Activated T-cell treated with anti-CD3 and anti-CD28 coated beads, Interleukin-2, amount 50 U/mL, for 48 hours (primary cell): Measurements from ENCODE around the gene ITGB4.

Source experiments
- DNase-seq, 2 experiments: peaks; one replicate each; pipeline ENCODE4 v3.0.0-alpha.2; 2020

The ITGB4 gene

DNA sequence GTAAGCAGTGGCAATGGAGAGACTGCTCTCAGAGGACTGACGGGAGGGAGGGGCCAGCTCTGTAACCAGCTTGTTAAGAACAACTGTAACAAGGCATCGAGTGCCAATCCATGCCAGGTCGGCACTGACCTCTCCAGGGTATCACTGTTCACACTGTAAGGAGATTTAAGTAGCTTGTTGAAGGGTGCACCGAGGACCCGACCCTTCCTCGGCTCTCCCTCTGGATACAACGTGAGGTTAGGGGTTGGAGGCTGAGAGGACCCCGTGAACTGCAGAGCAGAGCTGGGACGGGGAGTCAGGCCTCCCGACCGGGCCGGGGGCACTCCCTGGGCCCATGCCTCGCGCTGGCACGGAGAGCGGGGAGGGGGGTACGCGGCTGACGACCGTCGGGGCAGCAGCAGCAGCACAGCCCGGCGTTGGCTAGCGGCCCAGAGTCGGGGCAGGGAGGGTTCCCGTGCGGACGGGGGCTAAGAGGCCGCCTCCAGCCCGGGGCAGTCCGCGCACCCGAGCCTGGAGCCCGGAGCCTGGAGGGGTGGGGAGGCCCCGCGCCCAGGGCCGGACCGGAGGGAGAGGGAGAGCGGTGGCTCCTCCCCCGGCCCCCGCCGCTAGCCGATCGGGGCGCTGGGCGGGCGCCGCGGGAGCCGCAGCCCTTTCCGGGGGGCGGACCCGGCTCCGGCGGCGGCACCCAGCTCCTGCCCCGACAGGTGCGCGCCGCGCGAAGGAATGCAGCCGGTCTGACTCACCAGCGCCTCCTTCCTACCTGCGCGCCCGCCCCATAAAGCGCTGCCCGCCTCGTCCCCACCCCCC is at the start of gene ITGB4:
ITGB4 (plus strand) TSS at position 804 of the 807 bp plus-strand sequence. CDS start 3,245 bp downstream, outside the sequence.
- DNase-seq = peak; percentile 46 to 58

DNA sequence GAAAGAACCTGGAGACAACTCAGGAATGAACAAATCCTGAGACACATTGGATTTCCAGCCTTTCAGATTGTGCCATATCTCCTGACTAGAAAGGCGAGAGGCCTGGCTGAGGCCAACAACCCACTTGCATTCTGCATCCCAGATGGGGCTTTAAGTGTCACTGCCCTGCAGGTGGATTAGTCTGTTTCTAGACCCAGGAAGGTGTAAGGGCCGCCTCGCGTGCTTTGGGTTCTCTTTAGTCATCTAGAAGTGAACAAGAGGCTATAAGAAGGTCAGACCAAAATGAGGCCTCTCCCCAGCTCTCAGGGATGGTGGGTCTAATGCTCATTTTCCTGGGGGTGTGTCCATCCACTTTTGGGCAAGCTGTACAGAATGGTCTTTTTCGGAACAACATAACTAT is 49.2 kb upstream of the ITGB4 start:
- no peak for DNase-seq

DNA sequence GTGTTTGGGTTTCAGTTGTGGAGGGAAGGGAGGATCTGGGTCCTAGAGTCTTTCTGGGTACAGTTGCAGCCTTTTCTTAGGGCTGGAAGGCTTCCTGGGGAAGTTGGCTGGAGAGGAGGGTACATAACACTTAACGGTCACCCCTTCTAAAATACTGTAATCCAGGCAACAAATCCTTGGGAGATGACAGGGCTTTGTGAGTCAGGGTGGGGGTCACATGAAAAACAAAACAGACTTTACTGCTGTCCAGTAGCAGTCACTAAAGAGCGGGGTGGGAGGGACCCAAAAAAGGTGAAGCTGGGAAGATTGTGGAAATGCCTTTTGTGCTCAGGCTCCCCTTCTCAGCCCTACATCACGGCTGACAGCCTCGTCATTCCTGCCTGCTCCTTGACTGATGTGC is 47.8 kb upstream of the ITGB4 start:
- no peak for DNase-seq

DNA sequence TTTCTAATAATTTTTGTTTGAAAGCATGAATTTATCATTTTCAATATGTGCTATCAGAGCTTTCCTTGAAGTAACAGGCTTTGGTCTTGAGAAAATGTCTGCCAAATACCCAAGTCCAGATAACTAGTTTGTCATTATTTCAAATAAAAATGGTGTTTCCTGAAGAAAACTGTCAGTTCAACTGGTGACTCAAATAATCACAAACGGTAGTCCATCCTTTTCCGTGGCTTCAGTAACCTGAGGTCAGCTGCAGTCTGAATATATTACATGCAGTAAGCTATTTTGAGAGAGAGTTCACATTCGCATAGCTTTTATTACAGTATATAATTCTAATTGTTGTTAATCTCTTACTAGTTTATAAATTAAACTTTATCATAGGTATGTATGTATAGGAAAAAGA is 44.8 kb upstream of the ITGB4 start:
- DNase-seq = no peak

DNA sequence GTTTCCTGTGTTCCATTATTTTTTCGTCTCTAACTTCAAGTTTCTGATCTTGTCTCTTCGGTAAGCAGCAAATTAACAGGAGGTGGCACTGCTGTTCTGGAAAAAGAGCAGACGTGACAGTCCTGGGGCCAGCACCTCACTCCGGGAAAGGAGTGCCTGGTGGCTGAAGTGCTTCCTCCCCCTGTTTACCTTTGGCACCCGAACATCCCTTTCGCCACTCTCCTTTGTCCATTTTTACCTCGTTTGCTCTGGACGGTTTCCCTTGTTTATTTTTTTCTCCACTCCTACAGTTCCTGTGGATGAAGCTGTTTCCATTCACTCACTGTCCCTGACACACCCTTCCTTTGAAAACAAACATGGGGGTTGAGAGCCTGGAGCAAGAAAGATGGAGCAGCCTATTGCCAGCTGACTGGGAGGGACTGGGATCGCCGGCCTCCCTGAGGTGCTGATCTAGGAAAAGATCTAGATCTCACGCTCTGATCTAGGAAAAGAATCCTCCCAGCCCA is 41.5 kb upstream of the ITGB4 start:
- no peak for DNase-seq

DNA sequence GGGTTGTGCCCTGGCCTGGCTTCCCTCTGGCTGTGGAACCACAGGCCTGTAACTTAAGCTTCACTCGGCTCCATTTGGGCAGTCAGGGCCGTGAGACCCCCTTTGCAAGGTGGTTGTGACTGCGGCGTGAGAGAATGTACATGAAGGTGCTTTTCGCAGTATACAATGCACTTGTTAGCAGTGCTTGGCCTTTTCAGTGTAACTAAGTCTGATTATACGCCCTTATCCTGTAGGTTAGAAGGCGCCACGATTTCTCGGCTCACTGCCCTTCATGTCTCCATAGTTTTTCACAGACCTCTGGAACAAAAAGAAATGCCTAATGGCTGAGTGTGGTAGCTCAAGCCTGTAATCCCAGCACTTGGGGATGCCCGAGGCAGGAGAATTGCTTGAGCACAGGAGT is 40.8 kb upstream of the ITGB4 start:
- DNase-seq = no peak

DNA sequence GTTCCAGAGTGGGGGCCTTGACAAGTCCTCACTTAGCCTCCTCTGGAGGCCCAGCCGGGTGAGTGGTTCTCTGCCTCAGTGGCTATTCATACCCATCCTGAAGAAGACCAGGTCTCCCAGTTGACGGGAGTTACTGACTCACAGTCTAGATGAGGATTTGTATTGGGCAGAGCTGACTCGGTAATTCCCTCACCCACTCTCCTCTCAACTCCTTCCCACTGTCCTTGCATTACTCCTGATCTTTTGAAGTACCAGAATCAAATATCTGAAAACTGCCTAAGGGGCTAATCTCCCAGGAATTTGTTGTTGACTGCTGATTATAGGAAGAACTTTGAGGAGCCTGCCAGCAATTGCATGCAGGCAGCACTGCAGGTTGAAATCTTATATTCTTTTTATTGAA is 40.0 kb upstream of the ITGB4 start:
- DNase-seq = no peak

DNA sequence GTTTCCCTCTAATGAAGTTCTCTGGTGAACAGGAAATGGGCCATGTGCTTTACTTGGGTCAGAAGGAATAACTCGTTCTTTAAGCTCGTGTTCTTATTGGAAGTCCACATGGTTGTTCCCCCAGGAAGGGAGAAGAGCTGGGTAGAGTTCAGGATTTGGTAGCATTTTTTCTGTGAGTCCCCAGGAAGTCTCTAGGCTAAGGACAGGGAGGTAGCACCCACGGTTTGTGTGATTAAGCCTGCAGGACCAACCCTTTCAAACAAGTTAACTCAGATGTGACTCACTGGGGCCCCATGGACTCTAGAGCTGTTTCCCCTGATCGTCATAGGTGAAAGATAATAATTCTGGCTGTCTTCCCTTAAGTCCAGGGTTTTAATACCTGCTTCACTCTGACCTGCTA is 37.7 kb upstream of the ITGB4 start:
- no peak for DNase-seq

DNA sequence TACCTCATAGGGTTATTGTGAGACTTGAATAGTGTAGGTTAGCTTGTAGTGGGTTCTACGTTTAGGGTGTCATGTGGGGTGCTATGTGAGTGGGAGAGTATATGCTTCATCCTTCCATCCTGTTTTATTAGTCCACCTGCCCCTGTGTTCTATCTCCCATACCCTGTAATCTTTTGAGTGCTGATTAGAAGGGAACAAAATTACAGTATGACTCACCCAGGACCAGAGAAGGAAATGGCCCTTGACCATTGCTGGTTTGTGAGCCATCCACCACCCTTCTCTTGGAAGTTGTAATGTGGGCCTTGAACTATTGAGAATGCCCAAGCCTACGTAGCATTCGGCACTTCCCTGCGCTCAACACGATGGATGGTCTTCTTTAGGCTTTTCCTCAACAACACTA is 37.0 kb upstream of the ITGB4 start:
- DNase-seq = no peak

DNA sequence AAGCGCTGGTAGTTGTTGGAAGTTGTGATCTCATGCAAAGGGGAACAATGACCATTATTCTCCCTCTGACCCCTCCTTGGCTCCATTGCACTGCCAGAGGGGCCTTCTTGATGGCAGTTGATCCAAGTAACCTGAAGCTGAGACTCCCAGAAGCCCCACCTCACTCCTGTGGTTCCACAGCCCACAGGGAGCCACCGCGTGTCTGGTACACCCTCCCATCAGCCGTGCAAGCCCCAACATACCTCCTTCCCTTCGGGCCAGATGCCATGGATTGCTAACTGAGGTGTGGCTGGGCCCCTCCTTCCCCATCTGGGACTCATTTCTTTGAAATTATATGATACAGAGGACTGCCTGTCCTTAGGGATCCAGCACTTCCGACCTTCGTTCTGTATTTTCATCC is 36.3 kb upstream of the ITGB4 start:
- no peak for DNase-seq

DNA sequence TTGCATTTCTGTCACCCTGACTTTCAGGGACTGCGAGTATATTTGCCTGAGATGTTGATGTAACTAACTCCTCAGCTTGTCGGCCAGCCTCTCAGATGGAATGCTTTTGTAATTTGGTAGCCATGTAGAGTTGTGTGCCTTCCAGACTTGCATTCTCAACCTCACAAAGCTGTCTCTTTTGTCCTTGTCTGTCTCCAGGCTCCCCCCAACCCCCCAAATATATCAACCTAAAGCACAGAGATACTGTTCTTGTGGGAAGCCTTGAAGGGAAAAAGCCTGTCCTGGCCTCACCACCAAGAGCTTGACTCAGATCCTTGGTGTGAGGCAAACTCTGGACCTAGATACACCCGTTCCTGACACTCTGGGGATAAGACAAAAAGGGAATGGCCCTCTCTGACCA is 35.8 kb upstream of the ITGB4 start:
- DNase-seq = no peak

DNA sequence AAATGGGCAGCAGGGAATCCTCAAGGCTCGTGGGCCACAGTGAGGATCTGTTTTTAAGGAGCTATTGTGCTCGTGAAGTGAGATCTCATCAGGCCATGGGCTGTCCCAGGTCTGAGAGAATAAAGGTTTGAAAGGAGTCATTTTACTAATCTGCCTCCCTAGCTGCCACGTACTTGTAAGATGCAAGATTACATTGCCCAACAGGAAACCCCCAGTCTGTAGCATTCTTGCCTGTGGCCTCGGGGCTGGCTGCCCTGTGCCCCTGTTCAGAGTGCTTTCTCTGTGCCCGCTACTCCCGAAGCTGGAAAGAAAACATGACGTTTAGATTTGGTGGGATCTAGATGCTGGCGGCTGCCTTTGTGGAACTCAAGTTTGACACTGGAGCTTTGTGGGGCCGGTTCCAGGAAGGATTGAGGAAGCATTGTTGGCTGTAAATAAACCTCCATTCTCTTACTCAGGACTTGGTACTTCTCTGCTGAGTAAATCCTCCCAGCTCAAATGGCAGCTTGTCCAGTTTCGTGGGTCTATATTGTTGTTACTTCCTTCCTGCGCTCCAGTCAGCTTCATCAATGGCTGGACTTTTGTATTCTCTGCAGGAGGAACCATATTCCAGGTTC is 32.9 kb upstream of the ITGB4 start:
- DNase-seq = peak in 1 of 2 experiments; percentile 32

DNA sequence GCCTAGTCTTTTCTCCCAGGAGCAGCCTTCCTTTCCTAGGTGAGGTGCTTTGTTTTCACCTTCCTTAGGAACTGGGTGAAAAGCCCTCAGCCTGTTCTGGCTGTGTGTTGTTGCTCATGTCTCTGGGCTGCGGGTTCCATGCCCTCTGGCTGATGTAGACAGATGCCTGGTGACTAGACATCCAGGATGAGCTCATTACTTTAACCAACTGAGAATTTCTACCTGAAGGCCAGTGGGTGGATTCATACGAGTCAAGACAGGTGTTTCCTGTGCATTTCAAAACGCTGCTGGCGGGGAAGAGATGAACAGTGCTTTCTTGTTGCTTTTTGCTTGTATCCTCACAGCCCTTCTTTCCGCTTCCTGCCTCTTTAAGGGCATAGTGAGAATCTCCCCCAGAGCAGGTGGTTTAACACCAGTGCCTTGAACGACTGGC is 31.8 kb upstream of the ITGB4 start:
- DNase-seq = peak; percentile 35 to 48

DNA sequence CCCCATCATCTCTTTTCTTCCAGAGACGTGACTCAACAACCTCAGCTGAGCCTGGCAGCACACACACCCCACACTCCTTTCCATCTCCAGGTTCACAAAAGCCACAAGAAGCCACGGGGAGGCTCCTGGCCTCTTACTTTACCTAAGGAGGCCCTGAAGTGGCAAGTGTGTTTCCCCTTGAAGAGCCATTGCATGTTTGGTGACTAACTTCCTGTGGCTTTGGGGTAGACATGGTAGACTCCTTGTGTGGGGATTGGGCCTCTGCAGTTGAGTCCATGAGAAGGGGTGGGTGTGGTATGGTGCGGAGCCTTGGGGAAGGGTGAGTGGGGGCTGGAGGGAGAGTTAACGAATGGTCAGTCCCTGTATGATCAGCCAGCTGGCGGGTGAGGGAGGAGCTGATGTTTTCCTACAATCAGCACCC is 29.9 kb upstream of the ITGB4 start:
- peak; percentile 76 to 77 for DNase-seq

DNA sequence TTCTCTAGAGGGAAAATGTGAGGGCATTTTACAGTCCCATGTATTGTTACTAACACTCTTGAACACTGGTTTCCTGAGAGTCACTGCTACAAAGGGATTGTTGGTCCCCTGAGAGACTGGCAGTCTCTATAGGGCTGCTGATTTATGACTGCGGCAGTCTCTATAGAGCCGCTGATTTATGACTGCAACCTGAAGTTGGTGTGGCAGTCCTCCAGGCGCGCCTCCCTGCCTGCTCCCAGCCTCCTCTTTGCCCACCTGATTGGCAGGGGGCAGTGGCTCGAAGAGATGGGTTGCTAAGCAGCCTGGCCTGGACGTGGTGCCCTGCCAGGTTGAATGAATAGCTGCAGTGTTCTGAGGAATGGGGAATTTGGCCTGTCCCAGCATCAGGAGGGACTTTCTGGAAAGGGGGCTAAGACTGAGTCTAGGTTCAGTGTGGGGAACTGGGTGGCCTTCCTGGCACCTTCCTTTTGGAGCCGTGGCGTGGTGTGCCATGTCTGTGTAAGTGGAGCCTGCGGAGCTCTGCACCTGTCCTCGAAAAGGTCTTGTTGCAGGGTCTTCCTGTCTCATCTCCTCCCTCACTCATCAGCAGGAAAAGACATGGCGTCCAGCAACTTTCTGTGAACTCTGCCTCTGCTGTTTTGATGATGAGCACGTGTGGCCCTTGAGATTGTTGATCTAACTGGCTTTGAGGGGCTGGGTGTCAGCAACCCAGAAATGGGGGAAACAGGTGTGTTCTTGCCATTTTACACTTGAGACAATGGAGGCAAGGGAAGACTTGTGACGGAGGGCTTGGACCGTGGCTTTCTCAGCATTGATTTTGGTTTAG is 29.2 kb upstream of the ITGB4 start:
- DNase-seq = no peak

DNA sequence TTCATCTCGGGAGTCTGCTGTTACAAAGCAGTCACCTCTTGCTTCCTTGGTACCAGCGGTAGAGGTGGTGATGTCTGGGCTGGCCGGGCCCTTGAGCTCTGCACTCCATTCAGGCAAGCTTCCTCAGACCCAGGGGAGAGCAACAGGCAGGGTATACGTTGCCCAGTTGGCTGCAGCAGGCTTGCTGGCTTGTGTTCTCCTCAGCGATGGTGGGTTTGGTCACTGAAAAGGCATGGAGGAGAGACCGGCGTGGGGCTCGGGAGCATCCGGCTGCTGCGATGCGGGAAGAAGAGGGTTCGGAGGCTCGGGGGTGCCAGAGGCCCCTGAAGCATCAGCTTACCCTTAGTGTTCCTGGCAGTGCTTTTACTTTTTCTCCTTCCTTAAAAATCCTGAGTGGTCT is 28.3 kb upstream of the ITGB4 start:
- no peak for DNase-seq

DNA sequence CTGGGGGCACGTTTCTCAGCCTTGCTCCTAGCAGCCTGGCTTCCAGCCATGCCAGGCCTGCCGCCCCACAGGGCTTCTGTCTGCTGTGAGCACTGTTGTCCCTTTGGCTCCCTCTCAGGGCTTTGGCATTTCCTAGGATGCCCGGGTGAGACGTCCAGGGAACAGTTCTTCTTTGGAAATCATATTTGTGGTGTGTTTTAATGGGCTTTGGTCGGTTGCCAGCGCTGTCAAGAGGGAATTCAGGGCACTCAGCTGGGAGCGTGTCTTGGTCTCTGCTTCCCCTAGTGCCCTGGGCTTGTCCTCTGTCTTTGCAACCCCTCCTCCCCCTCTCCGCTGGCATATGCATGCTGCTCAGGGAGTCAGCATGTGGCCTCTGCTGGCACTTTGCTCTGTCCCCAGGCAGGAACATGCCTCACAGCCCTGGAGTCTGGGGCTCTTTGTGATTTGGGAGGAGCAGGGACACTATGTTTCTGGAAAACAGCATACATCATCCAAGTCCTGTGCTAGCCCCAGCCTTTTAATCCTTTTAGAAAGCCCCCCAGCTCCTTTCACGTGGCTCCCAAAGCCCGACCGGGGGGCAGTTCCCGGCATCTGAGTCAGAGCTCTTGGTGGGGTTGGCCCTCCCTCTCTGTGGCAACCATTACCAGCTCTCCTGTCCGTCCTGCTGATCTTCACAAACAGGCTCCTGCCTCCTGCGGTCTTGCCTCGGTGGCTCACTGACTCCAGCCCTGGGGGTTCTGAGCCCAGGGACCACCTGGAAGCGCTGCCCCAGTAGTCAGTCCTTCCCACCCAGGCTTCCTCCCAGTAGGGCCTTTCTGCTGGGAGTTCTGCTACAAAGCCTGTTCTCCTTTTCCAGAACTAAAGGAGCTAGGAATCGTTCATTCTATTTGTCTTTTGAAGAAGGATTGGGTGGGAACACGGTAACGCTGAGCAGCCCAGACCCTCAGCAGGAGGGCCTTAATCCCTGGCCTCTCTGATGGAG is 27.5 kb upstream of the ITGB4 start:
- no peak for DNase-seq

DNA sequence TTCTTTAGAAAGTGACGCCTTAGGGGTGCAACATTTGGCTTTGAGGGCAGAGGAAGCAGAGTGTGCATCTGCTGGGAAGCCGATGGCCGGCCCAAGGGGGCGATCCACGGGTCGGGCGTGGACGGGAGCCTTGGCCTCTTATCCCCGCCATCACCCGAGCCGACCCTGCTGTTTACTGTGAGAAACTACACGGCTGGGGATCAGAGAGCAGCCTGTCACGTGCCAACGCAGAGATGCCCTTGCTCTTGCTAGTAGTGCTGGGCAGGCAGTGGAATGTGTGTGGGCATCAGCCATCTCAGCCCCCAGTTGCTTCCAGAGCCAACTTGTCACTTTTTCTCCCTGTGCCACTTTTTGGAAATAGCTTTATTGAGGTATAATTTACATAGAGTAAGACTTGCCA is 26.7 kb upstream of the ITGB4 start:
- no peak for DNase-seq

DNA sequence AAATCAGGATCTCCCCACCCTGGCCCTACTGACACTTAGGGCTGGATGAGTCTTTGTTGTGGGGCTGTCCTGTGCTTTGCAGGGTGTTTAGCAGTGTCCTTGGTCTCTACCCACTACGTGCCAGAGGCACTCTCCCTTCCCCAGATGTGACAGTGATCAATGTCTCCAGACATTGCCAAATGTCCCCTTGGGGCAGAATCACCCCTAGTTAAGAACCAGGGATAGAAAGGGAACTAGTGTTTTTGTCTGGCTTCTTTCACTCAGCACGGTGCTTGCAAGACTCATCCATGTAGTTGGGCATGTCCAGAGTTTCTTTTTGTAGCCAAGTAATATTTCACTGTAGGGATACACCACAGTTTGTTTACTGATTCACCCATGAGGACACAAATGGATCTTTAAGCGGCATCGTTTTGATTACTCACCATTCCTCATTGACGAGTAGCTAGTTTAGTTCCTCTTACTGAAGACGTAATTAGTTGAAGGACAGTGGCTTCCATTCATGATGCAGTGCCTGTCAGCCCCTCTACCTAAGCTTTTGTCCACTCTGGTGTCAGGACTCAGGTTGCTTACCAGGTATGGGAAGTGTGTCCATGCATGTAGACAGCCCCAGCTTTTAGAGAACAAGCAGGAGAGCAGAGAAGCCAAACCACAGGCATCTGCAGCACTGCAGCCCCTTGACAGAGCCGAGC is 26.0 kb upstream of the ITGB4 start:
- DNase-seq = no peak

DNA sequence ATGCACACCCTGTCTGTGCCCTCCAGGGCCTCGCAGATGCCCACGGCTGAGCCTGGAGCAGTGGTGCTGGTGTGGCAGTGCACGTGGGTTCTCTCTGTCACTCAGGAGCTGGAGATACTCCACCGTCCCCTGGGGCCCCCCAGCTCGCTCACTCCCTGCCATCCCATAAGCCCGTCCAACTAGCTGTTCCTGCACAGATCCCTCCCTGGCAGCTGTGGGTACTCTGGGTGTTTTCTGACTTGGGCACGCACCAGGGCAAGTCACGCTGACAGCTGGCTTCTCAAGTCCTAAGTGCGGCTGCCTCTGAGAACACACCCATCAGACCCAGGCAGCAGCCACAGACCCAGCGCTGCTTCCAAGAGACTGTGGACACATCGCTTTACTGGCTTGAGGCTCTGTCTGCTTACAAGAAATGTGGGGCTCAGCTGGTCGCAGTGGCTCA is 25.4 kb upstream of the ITGB4 start:
- DNase-seq = no peak

DNA sequence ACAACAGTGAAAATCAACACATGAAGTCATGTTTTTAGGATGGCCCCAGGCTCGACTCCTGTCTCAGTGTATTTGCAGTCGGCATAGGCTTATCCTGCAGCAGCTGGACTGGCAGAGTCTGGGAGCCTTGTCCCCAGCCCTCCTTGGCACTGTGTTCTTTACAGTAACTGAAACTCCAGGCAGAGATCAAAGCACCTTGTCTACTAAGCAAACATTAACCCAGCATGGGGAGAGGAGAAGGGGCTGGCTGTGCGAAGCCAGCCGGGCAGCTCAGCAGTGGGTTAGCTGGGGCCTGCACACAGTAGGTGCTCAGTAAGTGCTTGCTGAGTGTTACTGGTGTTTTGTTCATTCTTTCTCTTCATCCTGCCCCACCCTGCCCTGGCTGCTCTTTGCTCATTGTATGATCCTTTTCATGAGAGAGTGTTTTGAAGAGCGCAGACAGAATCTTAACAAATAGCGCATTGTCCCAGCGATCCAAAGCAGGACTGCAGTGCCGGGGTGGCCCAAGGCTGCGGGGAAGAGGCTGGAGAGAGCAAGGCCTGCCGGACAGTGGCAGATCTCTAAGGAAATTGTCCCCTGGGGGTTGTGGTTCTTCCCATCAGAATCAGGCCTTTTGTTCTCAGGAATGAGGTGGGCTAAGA is 23.5 kb upstream of the ITGB4 start:
- no peak for DNase-seq
